Measurements from ENCODE around the gene ZBTB2.

Gene ZBTB2

GRCh38 chr6:151391471-151392413 is at the start of gene ZBTB2:
ZBTB2 (minus strand) TSS chr6:151391559; CDS start chr6:151373637, 17,922 bp downstream.
- peak; percentile 39 for DNase-seq (ENCODE audit: low read depth)

- DNase-seq (ENCODE audit: low read depth): no peak
Measured at GRCh38 chr6:151440930-151441329, 49.6 kb upstream of the ZBTB2 start.

DNA sequence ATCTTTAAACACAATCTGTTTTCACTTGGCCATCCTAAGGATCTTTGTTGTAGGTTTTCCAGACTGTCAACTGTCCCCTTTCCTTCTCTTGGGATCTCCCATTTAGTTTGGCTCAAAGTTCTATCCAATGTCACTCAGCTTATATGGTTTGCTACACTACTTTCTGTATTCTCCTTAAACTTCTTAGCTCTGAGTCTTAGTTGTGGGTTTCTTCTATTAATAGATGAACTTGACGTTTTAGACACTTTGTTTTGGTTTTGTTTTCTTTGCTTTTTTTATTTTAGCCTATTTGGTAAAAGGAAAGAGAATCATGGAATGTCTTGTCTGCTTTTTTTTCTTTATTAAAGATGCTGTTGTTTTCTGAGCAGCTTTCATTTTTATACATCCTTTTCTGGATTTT is 49.1 kb upstream of the ZBTB2 start:
- DNase-seq (ENCODE audit: low read depth): no peak

DNA sequence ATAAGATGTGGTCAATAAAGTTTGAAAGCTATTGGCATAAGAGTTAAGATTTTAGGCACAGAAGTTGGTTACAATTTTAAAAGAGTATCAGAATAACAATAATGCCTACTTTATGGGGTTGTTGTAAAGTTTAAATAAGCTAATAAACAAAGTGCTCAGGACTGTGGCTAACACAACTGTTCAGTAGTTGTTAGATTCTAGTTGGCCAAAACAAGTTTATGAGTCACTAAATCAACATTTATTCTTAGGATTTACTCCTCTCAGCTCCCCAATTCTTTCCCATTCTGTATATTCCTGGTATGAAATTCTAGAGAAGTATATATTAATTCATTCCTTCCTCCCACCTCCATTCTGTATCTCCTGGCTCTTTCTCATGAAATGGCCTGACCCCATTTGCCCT is 46.0 kb upstream of the ZBTB2 start:
- no peak for DNase-seq (ENCODE audit: low read depth)

DNA sequence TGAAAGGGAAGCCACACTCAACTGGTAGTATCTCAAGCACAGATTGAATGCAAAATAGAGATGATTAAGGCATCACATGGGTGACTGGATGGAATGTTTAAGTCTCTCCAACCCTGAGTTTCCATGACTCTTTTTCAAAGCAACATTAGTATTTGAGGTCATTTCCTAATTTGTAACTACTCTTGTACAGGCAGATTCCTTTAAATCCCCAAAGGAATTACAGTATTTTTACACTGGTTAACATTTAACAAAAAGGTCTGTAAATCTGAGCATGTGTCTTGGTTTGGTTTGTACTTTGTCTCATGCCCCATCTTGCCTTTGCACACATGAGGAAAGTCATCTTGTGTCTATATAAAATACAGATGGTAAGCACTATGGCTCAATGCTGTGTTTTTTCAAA is 45.4 kb upstream of the ZBTB2 start:
- DNase-seq (ENCODE audit: low read depth): no peak

GRCh38 chr6:151436300-151436699 is 44.9 kb upstream of the ZBTB2 start:
- no peak for DNase-seq (ENCODE audit: low read depth)

GRCh38 chr6:151434369-151434768 is 43.0 kb upstream of the ZBTB2 start:
- no peak for DNase-seq (ENCODE audit: low read depth)

DNA sequence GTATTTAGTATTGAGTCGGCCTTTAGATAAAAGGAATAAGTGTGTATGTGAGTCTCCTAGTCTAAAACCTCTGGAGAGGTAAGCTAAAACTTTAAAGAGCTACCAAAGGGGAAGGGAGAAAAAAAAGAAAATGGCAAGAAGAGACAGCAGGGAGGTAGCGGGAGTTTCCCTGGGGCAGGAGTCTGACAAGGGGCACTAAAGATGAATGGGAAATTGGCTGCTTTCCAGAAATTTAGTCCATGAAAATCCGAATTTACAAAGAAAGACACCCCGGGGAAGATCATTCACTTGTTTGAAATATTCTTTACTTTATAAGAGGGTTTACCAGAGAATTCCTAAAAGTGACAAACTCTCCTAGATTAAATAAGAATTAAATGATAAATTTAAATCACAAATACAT is 41.3 kb upstream of the ZBTB2 start:
- no peak for DNase-seq (ENCODE audit: low read depth)

- DNase-seq (ENCODE audit: low read depth): no peak
Measured at GRCh38 chr6:151431337-151431736, 40.0 kb upstream of the ZBTB2 start.

GRCh38 chr6:151430886-151431285 is 39.5 kb upstream of the ZBTB2 start:
- DNase-seq (ENCODE audit: low read depth): no peak

- DNase-seq (ENCODE audit: low read depth): no peak
Measured at GRCh38 chr6:151428093-151428735, 36.9 kb upstream of the ZBTB2 start.

DNA sequence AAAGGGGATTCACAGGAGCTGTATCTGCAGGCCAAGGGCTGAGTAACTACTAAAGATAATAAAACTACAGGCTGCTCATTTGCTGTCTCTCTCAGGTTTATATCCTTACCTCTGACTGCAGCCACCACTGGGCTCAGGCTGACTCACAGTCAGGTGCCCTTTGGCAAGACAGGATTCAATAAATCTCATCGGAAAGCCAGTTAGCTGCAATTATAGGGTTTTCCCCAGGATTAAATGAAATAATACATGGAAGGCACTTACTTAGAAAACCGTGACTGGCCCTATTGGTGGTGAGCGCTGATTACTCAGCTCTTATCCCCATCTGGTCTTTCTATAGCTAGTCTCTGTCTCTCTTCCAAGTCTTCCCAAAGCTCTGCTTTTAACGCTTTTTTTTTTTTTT is 34.2 kb upstream of the ZBTB2 start:
- no peak for DNase-seq (ENCODE audit: low read depth)

GRCh38 chr6:151422981-151423380 is 31.6 kb upstream of the ZBTB2 start:
- no peak for DNase-seq (ENCODE audit: low read depth)

DNA sequence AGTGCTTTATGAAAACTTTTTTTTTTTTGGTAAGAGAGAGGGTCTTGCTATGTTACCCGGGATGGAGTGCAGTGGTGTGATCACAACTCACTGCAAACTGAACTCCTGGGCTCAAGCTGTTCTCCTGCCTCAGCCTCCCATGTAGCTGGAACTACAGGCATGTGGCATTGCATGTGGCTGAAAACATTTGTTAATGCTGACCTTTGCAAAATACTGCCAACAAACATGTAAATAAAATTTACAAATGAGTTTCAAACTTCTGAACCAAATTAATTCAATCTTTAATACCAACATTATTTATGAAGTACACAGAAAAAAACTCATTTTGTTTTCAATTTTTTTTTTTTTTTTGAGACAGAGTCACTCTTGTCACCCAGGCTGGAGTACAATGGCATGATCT is 26.1 kb upstream of the ZBTB2 start:
- DNase-seq (ENCODE audit: low read depth): no peak

DNA sequence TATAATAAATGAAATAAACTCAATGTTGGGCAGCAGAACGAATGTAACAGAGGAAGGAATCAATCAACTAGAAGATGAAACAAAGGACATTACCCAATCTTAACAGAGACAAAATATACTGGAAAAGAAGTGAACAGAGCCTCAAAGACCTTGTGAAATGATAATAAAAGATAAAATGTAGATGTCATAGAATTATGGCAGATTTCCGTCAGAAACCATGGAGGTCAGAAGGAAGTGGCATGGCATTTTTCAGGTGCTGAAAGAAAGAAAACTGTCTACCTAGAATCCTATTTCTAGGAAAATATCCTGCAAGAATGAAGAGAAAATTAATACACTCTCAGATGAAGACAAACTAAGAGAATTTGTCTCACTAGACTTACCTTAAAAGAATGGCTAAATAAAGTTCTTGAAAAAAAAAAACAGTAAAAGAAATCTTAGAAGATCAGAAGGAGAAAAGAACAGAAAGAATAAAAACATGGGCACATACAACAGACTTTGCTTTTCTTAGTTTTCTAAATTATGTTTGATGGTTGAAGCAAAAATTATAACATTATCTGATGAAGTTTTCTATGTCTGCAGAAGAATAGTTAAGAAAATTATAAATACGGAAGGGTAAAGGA is 23.4 kb upstream of the ZBTB2 start:
- no peak for DNase-seq (ENCODE audit: low read depth)

- no peak for DNase-seq (ENCODE audit: low read depth)
Measured at GRCh38 chr6:151413372-151414145, 22.2 kb upstream of the ZBTB2 start.

- DNase-seq (ENCODE audit: low read depth): no peak
Measured at GRCh38 chr6:151412909-151413308, 21.6 kb upstream of the ZBTB2 start.

GRCh38 chr6:151409679-151410078 is 18.3 kb upstream of the ZBTB2 start:
- no peak for DNase-seq (ENCODE audit: low read depth)

GRCh38 chr6:151409260-151409659 is 17.9 kb upstream of the ZBTB2 start:
- no peak for DNase-seq (ENCODE audit: low read depth)

DNA sequence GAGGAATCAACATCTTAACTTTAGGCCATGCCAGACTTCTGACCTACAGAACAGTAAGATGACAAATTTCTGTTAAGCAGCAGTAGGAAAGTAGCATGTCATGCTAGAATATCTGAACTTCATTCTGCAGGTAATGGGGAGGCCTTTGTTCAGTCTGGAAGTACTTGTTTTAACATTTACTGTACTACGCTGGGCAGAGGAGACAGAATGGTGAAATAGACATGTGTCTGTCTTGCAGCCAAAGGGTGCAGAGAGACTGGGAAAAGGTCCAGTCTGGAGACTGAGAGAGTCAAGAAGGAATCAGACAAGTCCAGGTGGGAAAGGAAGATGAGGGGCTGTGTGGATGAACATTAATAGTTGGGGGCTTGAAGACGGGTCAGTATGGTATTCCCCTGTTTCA is 17.5 kb upstream of the ZBTB2 start:
- no peak for DNase-seq (ENCODE audit: low read depth)

DNA sequence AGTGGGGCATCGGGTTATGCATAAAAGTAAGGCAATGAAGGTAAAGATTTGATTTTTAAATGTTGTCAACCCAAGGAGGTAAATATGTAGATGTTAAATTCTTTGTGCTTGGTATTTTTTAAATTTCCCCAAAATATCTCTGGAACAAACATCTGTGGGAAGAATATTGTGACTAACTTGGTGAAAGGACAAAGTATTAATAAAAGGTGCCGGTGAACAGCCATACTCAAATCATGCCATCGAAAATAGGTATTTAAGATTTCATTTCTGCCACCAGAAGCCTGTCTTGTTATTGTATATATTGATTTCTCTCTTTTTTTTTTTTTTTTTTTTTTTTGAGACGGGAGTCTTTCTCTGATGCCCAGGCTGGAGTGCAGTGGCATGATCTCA is 12.6 kb upstream of the ZBTB2 start:
- DNase-seq (ENCODE audit: low read depth): no peak

GRCh38 chr6:151402228-151402627 is 10.9 kb upstream of the ZBTB2 start:
- no peak for DNase-seq (ENCODE audit: low read depth)
